ENCODE data around the gene CAMK2N2. TPM values are rescaled to one million over a fixed set of nuclear protein-coding genes. Genes with fewer than 3 reads are reported as not detected.
"Not testable (repeated sequence)": the region's sequence is repeated elsewhere in the genome, so short reads cannot be mapped to it uniquely, and the experiment has no call there.

Gene CAMK2N2
- total RNA-seq, 1 donor from 2014 or later: not detected

- Histone ChIP-seq H3K36me3 (no peaks in the 10 kb centered on the region), H3K27ac (no peak within 1 kb of the TSS), H2AFZ (replicated peaks) (peak within 1 kb of the TSS; percentile 76), H3F3A (ENCODE audit: low read depth) (no peaks in the 10 kb centered on the region), H3K4me2 (peak within 1 kb of the TSS; percentile 66), H3K79me2 (ENCODE audit: low read depth) (no peaks in the 10 kb centered on the region), H4K20me1 (ENCODE audit: low read depth) (no peaks in the 10 kb centered on the region), H3K9me3 (ENCODE audit: low read depth) (no peaks in the 10 kb centered on the region), H3K27me3 (peaks cover 54% of the 10 kb centered on the region), H3K4me3 (peak within 1 kb of the TSS; percentile 22), H3K9ac (no peak within 1 kb of the TSS), H3K4me1 (no peaks in the 10 kb centered on the region)
- DNase-seq (ENCODE audit: low spot score): no peak
- Mint-ChIP-seq H3K27me3 (ENCODE audit: insufficient read depth, low read depth) (peaks cover 34% of the 10 kb centered on the region), H3K4me1 (peaks cover 9% of the 10 kb centered on the region), H3K4me3 (no peak within 1 kb of the TSS), H3K27ac (no peak within 1 kb of the TSS), H3K9me3 (no peaks in the 10 kb centered on the region), H3K36me3 (no peaks in the 10 kb centered on the region)
- TF ChIP-seq EZH2 (IDR thresholded peaks at IDR 0.05): peak; percentile 37
- no peak for TF ChIP-seq CTCF (IDR thresholded peaks at IDR 0.05)
- TF ChIP-seq EZH2phosphoT487 (IDR thresholded peaks at IDR 0.05): no peak
These were observed 14.9 kb upstream of the CAMK2N2 start, which contains the start of gene ECE2 for GRCh38 chr3:184275961-184276910. TSS of gene ECE2 (plus strand) at chr3:184276022. CDS start at chr3:184276154, 132 bp downstream.

GRCh38 chr3:184275381-184275701, 14.0 kb upstream of the CAMK2N2 start:
- Histone ChIP-seq H3K27ac (no peak overlapping the region), H2AFZ (replicated peaks) (no peak overlapping the region), H3K4me3 (peak overlapping the region; percentile 22), H3K27me3 (peaks cover 54% of the 10 kb centered on the region), H3K36me3 (no peaks in the 10 kb centered on the region), H3F3A (ENCODE audit: low read depth) (no peaks in the 10 kb centered on the region), H3K4me1 (no peaks in the 10 kb centered on the region), H3K9ac (no peak overlapping the region), H3K4me2 (peak overlapping the region; percentile 66), H4K20me1 (ENCODE audit: low read depth) (no peaks in the 10 kb centered on the region), H3K9me3 (ENCODE audit: low read depth) (no peaks in the 10 kb centered on the region), H3K79me2 (ENCODE audit: low read depth) (no peaks in the 10 kb centered on the region)
- peaks cover 9% of the 10 kb centered on the region for H3K4me1 Mint-ChIP-seq
- no peaks in the 10 kb centered on the region for H3K36me3 Mint-ChIP-seq
- no peak overlapping the region for H3K27ac Mint-ChIP-seq
- H3K9me3 Mint-ChIP-seq: no peaks in the 10 kb centered on the region
- no peak for DNase-seq (ENCODE audit: low spot score)
- H3K27me3 Mint-ChIP-seq (ENCODE audit: insufficient read depth, low read depth): peaks cover 33% of the 10 kb centered on the region
- H3K4me3 Mint-ChIP-seq: no peak overlapping the region
- no peak for TF ChIP-seq EZH2phosphoT487 (IDR thresholded peaks at IDR 0.05)
- TF ChIP-seq CTCF (IDR thresholded peaks at IDR 0.05): no peak
- TF ChIP-seq EZH2 (IDR thresholded peaks at IDR 0.05): no peak

GRCh38 chr3:184272269-184272668, 10.9 kb upstream of the CAMK2N2 start:
- H3K4me2 ChIP-seq: no peak overlapping the region
- H3K9me3 ChIP-seq (ENCODE audit: low read depth): no peaks in the 10 kb centered on the region
- H3K9ac ChIP-seq: no peak overlapping the region
- no peaks in the 10 kb centered on the region for H3K36me3 Mint-ChIP-seq
- H3K4me3 Mint-ChIP-seq: no peak overlapping the region
- no peak for DNase-seq (ENCODE audit: low spot score)
- no peak overlapping the region for H3K27ac ChIP-seq
- no peak overlapping the region for H3K4me3 ChIP-seq
- H3K4me1 Mint-ChIP-seq: peaks cover 9% of the 10 kb centered on the region
- H3K27me3 Mint-ChIP-seq (ENCODE audit: insufficient read depth, low read depth): peaks cover 18% of the 10 kb centered on the region
- no peaks in the 10 kb centered on the region for H3K9me3 Mint-ChIP-seq
- no peaks in the 10 kb centered on the region for H3K4me1 ChIP-seq
- peaks cover 56% of the 10 kb centered on the region for H3K27me3 ChIP-seq
- no peaks in the 10 kb centered on the region for H3K79me2 ChIP-seq (ENCODE audit: low read depth)
- TF ChIP-seq EZH2 (IDR thresholded peaks at IDR 0.05) (no peak), CTCF (IDR thresholded peaks at IDR 0.05) (no peak), EZH2phosphoT487 (IDR thresholded peaks at IDR 0.05) (no peak)
- no peak overlapping the region for H2AFZ ChIP-seq (replicated peaks)
- H3K36me3 ChIP-seq: no peaks in the 10 kb centered on the region
- no peaks in the 10 kb centered on the region for H3F3A ChIP-seq (ENCODE audit: low read depth)
- H3K27ac Mint-ChIP-seq: no peak overlapping the region
- no peaks in the 10 kb centered on the region for H4K20me1 ChIP-seq (ENCODE audit: low read depth)

GRCh38 chr3:184267249-184267648, 5.9 kb upstream of the CAMK2N2 start:
- H4K20me1 ChIP-seq (ENCODE audit: low read depth): peaks cover 11% of the 10 kb centered on the region
- not testable (repeated sequence) for H2AFZ ChIP-seq (replicated peaks); H3K36me3 ChIP-seq; DNase-seq (ENCODE audit: low spot score); H3K9ac ChIP-seq; H3K4me3 ChIP-seq; H3K36me3 Mint-ChIP-seq; H3K4me3 Mint-ChIP-seq; H3K27ac Mint-ChIP-seq; H3F3A ChIP-seq (ENCODE audit: low read depth); H3K79me2 ChIP-seq (ENCODE audit: low read depth); H3K9me3 Mint-ChIP-seq; H3K4me1 Mint-ChIP-seq; H3K4me2 ChIP-seq; H3K27ac ChIP-seq; H3K9me3 ChIP-seq (ENCODE audit: low read depth); H3K4me1 ChIP-seq
- H3K27me3 ChIP-seq: peaks cover 46% of the 10 kb centered on the region
- H3K27me3 Mint-ChIP-seq (ENCODE audit: insufficient read depth, low read depth): peaks cover 19% of the 10 kb centered on the region

All from neural progenitor cell (in vitro differentiated cells).